Measurements from ENCODE around the gene LYRM2.
A peak's percentile ranks its signal among the peaks of the same experiment; 100 is the strongest.

LYRM2 gene

GRCh38 chr6:89539779-89540178 lies 98.8 kb downstream of the LYRM2 start (continued):
- TF ChIP-seq ISL1 (CRISPR knock-in tag; IDR thresholded peaks at IDR 0.05) (no peak), CSDC2 (CRISPR knock-in tag; IDR thresholded peaks at IDR 0.05) (no peak), ZNF565 (CRISPR knock-in tag; conservative IDR thresholded peaks at IDR 0.05; ENCODE audit: low read depth) (no peak)

- TF ChIP-seq ZNF8 (CRISPR knock-in tag; IDR thresholded peaks at IDR 0.05) (peak; percentile 5; the same call in 1 of the 2 replicates), ZFP30 (CRISPR knock-in tag; IDR thresholded peaks at IDR 0.05) (no peak), SNAI2 (CRISPR knock-in tag; IDR thresholded peaks at IDR 0.05) (no peak), PATZ1 (CRISPR knock-in tag; IDR thresholded peaks at IDR 0.05; ENCODE audit: borderline replicate concordance) (no peak), TCF4 (CRISPR knock-in tag; IDR thresholded peaks at IDR 0.05; ENCODE audit: borderline replicate concordance) (peak; percentile 41; the same call in 1 of the 2 replicates), CSRNP3 (CRISPR knock-in tag; IDR thresholded peaks at IDR 0.05) (no peak), RARB (CRISPR knock-in tag; IDR thresholded peaks at IDR 0.05) (no peak)
- peak; percentile 49; the same call in 1 of the 3 replicates for ATAC-seq
These were observed 102.3 kb downstream of the LYRM2 start for GRCh38 chr6:89536231-89536630.

- no peak for TF ChIP-seq POU6F1 (CRISPR knock-in tag; IDR thresholded peaks at IDR 0.05; ENCODE audit: borderline replicate concordance, low read depth)
- peak; percentile 33; the same call in 1 of the 2 replicates for TF ChIP-seq ISL1 (CRISPR knock-in tag; IDR thresholded peaks at IDR 0.05)
- TF ChIP-seq TCF4 (CRISPR knock-in tag; IDR thresholded peaks at IDR 0.05; ENCODE audit: borderline replicate concordance), result 0 out of 2 replicates have a peak, but pooled peaks have one; percentile 43
- no peak for ATAC-seq
These were observed 107.6 kb downstream of the LYRM2 start for GRCh38 chr6:89530982-89531381.

- TF ChIP-seq POU6F1 (CRISPR knock-in tag; IDR thresholded peaks at IDR 0.05; ENCODE audit: borderline replicate concordance, low read depth) (no peak), TCF4 (CRISPR knock-in tag; IDR thresholded peaks at IDR 0.05; ENCODE audit: borderline replicate concordance) (no peak), OSR1 (CRISPR knock-in tag; IDR thresholded peaks at IDR 0.05) (no peak), PPARA (CRISPR knock-in tag; IDR thresholded peaks at IDR 0.05; ENCODE audit: borderline replicate concordance) (no peak)
- no peak for ATAC-seq
These were observed 109.7 kb downstream of the LYRM2 start for GRCh38 chr6:89528866-89529265.

GRCh38 chr6:89527634-89528033 lies 110.9 kb downstream of the LYRM2 start:
- ATAC-seq, result no peak
- TF ChIP-seq ZNF70 (CRISPR knock-in tag; IDR thresholded peaks at IDR 0.05) (no peak), PATZ1 (CRISPR knock-in tag; IDR thresholded peaks at IDR 0.05; ENCODE audit: borderline replicate concordance) (no peak), PPARA (CRISPR knock-in tag; IDR thresholded peaks at IDR 0.05; ENCODE audit: borderline replicate concordance) (no peak), ZC3H10 (CRISPR knock-in tag; IDR thresholded peaks at IDR 0.05) (no peak), ARNTL (CRISPR knock-in tag; IDR thresholded peaks at IDR 0.05; ENCODE audit: borderline replicate concordance, low read depth) (no peak), CSRNP3 (CRISPR knock-in tag; IDR thresholded peaks at IDR 0.05) (no peak), SNAI2 (CRISPR knock-in tag; IDR thresholded peaks at IDR 0.05) (no peak), ZFP30 (CRISPR knock-in tag; IDR thresholded peaks at IDR 0.05) (no peak), ESRRG (CRISPR knock-in tag; IDR thresholded peaks at IDR 0.05) (no peak), CREB5 (CRISPR knock-in tag; IDR thresholded peaks at IDR 0.05; ENCODE audit: low read depth) (no peak), ZFP3 (CRISPR knock-in tag; IDR thresholded peaks at IDR 0.05) (no peak), POU6F1 (CRISPR knock-in tag; IDR thresholded peaks at IDR 0.05; ENCODE audit: borderline replicate concordance, low read depth) (no peak), BACH2 (CRISPR knock-in tag; IDR thresholded peaks at IDR 0.05; ENCODE audit: borderline replicate concordance) (no peak), GLIS3 (CRISPR knock-in tag; IDR thresholded peaks at IDR 0.05) (no peak), OSR1 (CRISPR knock-in tag; IDR thresholded peaks at IDR 0.05) (no peak)

All from SK-N-SH treated with all-trans-retinoic acid at 6 μM for 48 hours (cell line).